GM19035 (cell line): ENCODE data around the gene AP2A1.

ENCODE experiments used
- ATAC-seq: cut with Tn5 transposase; IDR thresholded peaks from one replicate; pipeline ENCODE4 v1.9.1; 2021; ENCODE audit not compliant: unreplicated experiment

Gene AP2A1

GRCh38 chr19:49837425-49837824, 70.6 kb downstream of the AP2A1 start:
- ATAC-seq, result no peak

- ATAC-seq, result no peak
Measured at GRCh38 chr19:49838885-49839588, 72.2 kb downstream of the AP2A1 start.

GRCh38 chr19:49839713-49840112, 72.9 kb downstream of the AP2A1 start:
- ATAC-seq, result no peak

GRCh38 chr19:49840321-49840720, 73.5 kb downstream of the AP2A1 start:
- ATAC-seq, result no peak

GRCh38 chr19:49840736-49841249, 74.0 kb downstream of the AP2A1 start:
- no peak for ATAC-seq

- ATAC-seq, result no peak
Measured at GRCh38 chr19:49843265-49843664, 76.5 kb downstream of the AP2A1 start.

GRCh38 chr19:49844138-49845095, 77.6 kb downstream of the AP2A1 start:
- no peak for ATAC-seq

GRCh38 chr19:49845414-49845813, 78.6 kb downstream of the AP2A1 start:
- no peak for ATAC-seq

GRCh38 chr19:49846408-49846807, 79.6 kb downstream of the AP2A1 start:
- no peak for ATAC-seq

GRCh38 chr19:49847731-49848696, 81.2 kb downstream of the AP2A1 start:
- ATAC-seq, result no peak

- ATAC-seq, result no peak
Measured at GRCh38 chr19:49848938-49849337, 82.1 kb downstream of the AP2A1 start.

- no peak for ATAC-seq
Measured at GRCh38 chr19:49849433-49850220, 82.8 kb downstream of the AP2A1 start.

- ATAC-seq, result no peak
Measured at GRCh38 chr19:49850221-49850486, 83.4 kb downstream of the AP2A1 start.

- ATAC-seq, result peak; percentile 82
Measured at GRCh38 chr19:49850487-49851342, 83.9 kb downstream of the AP2A1 start, which contains the start of gene PTOV1. TSS of gene PTOV1 (plus strand) at chr19:49851159.

- ATAC-seq, result no peak
Measured at GRCh38 chr19:49851456-49852259, 84.9 kb downstream of the AP2A1 start.

- ATAC-seq, result no peak
Measured at GRCh38 chr19:49852631-49853126, 85.9 kb downstream of the AP2A1 start.

GRCh38 chr19:49853852-49854377, 87.1 kb downstream of the AP2A1 start:
- no peak for ATAC-seq
